ENCODE measurements around the gene CARMIL3.
"Not testable (repeated sequence)": the region's sequence is repeated elsewhere in the genome, so short reads cannot be mapped to it uniquely, and the experiment has no call there.

Gene CARMIL3

DNA sequence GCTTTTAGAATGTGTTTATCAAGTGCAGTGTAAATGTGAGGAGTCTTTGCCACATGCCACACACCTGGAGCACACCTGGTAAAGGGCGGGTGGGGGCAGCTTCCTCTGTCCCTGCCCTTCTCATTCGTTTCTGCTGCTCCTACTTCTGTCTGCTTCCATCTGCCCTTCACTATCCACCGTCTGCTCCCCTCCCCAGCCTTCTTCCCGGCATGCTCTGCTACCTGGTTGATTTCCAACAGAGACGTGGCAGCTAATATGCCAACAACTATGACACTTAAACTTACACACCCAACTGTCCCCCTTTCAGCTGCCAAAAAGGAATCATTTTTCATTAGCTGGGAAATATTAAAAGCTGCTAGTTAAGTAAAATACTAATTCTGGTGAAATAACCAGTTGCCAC, 9.1 kb upstream of the CARMIL3 start:
- DNase-seq: no peak

DNA sequence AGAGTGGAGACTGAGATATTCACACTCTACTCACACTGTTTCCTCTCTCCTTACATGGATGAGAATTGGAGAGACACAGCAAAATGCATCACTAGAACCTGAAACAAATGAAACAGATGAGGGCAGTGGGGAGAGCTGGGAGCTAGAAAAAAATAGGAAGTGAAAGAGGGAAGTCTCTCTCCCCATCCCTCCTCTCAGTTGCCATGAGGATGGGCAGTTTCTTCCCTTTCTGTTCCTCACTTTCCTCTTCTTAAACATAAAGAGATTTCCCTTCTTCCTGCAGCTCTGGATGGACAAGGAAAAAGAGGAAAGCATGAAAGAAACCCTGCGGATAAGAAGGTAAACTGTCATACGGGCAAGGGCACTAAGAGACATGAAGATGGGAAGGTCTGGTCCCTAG, 2.8 kb upstream of the CARMIL3 start:
- not testable (repeated sequence) for DNase-seq

DNA sequence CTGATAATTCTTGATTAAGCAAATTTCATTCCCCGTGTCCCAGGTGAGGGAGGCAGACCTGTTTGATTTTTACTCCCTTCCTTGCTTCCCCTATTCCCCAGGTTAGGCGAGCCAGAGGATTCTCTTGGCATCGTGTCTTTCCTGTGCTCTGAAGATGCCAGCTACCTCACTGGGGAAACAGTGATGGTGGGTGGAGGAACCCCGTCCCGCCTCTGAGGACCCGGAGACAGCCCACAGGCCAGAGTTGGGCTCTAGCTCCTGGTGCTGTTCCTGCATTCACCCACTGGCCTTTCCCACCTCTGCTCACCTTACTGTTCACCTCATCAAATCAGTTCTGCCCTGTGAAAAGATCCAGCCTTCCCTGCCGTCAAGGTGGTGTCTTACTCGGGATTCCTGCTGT, 1.1 kb upstream of the CARMIL3 start:
- DNase-seq: not testable (repeated sequence)

DNA sequence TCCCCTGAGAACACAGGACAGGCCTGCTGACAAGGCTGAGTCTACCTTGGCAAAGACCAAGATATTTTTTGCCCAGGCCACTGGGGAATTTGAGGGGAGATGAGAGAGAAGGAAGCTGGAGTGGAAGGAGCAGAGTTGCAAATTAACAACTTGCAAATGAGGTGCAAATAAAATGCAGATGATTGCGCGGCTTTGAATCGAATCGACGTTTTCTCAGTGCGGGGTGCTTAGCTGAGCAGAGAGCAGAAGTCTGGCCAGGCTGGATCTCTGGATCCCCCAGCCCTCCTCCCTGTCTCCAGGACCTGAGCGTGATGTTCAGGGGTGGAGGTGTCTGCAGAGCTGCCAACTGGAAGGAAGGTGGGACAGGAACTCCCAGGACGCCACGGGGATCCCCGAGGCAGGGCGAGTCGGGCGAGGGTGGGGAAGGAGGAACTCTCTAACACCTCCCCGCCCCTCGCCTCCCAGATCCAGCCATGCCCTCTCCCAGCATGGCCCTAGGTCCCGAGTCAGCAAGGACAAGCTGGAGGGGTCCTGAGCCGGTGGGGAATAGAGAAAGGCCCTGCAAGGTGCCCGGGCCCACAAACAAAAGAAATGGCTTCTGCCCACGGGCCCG, 527 bp upstream of the CARMIL3 start:
- no peak for DNase-seq

DNA sequence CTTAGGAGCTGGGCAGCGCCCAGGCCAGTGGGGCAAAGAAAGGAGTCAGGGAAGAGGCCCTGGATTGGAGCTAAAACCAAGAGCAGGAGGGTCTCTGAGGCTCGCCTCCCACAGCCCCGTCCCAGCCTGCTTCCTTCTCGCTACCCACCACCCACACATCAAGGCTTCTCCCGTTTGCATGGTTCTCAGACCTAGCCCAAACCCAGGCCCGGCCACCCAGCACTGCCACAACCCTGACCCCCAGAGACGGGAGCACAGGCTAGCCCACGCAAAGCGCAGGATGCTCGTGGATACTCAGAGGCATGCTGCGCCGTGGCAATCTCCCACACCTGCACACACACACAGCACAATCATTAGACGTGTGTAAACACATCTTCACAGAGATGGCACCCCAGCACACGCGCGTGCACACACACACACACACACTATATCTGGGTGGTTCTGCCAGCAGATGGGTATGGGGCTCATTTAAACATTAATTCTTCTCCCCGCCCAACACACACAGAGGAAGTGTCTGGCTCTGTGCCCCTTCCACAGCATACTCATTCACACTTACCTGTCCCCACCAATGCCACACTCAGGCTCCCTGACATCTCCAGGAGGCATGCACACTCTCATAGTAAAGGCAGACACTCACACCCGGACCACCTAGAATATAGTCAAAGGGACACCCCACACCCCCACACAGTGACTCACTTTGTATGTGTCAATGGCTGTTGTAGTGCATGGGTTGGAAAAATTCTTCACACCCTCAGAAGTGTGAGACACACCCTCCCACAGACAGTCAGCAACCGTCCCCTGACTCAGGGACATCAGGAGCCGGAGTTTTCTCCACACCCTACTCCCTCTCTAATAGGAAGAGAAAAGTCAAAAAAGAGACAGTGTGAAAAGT, 1.1 kb downstream of the CARMIL3 start:
- DNase-seq: no peak

DNA sequence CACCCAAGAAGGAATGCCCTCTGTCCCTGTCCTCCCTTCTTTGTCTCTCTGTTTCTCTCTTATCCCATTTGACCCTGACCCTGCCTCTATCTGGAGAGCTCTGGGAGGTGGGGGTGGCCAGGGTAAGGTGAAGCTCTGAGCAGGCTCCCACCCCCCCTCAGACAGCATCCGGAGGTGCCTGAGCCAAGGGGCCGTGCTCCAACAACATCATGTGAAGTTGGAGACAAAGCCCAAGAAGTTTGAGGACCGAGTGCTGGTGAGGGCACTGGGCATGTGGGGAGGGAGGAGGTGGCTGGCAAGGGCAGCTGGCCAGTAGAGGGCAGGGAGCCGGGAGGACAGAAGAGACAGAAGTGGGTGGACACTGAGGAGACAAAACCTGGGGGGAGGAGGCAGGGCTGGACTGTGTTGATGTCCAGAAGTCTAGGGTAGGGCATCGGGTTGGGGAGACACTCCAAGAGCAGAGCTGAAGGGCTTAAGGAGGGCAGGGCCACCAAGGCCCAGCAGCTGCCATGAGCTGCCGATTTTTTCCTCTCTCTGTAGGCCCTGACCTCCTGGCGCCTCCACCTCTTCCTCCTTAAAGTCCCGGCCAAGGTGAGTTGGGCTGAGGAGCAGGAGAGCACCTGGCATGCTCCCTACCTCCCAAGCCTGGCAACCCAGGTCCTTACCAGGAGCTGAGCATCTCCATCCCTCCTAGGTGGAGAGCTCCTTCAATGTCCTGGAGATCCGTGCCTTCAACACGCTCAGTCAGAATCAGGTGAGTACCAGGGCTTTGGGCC, 1.9 kb downstream of the CARMIL3 start:
- DNase-seq: no peak

DNA sequence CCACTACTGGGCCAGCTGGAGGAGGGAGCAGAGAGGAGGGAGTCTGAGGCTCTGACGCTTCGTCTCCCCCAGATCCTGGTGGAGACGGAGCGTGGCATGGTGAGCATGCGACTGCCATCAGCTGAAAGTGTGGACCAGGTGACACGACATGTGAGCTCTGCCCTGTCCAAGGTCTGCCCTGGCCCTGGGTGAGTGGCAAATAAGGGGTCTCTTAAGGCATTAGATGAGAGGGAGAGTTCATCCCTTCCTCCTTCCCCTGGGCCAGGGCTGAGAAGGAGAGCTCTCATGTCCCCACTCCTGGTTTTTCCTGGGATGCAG, 2.5 kb downstream of the CARMIL3 start:
- DNase-seq: no peak

DNA sequence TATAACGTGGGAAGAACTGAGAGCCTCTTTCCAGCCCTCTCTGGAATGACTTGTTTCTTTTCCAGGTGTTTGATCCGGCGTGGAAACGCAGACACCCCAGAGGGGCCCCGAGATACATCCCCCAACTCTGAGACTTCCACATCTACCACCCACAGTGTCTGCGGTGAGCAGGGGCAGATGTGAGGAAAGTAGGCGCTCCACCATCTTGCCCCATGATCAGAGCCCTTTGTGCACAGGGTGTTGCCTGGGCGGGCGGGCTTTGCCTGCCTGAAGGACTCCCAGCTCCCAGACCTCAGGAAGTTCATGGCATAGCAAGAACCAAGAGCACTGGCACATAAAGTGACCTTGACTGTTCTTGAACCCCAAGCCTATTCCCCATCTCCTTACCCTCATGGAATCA, 2.8 kb downstream of the CARMIL3 start:
- no peak for DNase-seq

DNA sequence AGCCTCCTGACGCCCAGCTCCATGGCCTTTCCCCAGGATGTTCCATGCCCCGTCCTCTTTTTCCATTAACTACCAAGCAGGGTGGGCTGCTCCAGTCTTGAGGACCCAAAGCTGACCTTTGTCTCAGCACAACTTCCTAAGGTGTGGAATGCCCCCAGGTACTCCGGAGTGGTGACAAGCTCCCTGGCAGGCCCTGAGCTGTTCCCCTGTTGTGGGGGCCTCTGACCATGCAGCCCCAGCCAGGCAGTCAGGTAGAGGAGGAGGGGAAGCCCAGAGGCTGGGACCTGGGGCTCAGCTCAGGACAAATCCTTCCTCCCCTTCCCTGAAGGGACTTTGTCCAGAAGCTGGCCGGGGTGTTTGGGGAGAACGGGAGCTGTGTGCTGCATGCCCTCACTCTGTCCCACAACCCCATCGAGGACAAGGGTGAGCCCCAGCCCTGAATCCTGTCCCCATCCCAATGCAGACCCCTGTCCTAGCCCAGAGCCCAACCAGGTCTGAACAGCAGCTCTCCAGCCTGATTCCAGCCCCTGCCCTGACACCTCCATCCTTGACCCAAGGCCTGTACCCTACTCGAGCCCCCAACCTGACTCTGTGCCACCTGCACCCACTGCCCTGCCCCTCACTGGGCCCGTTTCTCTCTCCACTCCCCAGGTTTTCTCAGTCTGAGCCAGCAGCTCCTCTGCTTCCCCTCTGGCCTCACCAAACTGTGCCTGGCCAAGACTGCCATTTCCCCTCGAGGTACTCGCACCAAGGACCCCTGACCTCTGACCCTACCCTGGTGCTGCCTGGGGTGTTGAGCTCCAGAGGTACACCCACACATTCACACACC, 4.4 kb downstream of the CARMIL3 start:
- DNase-seq: no peak

DNA sequence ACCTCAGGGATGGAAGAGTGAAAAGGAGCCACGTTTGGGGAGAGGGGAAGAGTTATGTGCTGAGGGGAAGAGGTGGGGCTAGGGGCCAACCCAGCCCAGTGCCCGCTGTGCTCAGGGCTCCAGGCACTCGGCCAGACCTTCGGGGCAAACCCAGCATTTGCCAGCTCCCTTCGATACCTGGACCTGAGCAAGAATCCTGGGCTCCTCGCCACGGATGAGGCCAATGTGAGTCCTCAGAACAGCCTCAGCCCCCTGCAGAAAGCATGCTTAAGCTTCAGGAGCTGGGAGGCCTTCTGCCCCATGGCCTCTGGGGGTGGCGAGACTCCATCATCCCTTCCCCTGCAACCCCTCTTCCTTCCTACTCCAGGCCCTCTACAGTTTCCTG, 5.0 kb downstream of the CARMIL3 start:
- DNase-seq: no peak

DNA sequence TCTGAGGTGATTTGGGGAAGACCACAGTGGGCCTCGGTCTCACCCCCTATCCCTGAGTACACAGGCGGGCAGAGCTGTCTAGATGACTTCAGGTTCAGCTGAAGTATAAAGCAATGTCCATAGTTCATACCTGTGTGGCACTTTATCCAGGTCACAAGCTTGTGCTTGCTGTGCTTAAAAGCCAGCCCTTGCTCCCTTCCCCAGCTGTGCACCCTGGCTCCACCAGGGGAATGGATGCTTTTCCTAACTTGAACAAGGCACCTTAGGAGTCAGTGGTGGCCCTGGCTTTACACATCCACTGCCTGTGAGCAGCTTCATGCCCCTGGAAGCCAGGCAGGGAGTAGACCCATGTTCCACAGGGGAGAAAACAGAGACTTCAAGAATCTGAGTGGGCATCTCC, 5.5 kb downstream of the CARMIL3 start:
- DNase-seq: no peak

DNA sequence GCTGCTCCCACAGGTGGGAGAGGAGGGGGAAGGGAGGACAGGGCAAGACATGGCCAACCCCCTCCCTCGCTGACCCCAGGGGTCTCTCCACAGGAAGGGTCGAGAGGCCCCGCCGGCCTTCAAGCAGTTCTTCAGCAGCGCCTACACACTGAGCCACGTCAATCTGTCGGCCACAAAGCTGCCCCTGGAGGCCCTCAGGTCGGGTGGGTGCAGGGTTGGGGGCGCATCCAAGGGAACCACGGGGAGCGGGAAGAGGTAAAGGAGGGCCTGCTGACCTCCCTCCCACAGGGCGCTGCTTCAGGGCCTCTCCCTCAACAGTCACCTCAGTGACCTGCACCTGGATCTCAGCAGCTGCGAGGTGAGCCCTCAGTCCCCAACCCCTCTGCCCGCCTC, 6.1 kb downstream of the CARMIL3 start:
- no peak for DNase-seq

DNA sequence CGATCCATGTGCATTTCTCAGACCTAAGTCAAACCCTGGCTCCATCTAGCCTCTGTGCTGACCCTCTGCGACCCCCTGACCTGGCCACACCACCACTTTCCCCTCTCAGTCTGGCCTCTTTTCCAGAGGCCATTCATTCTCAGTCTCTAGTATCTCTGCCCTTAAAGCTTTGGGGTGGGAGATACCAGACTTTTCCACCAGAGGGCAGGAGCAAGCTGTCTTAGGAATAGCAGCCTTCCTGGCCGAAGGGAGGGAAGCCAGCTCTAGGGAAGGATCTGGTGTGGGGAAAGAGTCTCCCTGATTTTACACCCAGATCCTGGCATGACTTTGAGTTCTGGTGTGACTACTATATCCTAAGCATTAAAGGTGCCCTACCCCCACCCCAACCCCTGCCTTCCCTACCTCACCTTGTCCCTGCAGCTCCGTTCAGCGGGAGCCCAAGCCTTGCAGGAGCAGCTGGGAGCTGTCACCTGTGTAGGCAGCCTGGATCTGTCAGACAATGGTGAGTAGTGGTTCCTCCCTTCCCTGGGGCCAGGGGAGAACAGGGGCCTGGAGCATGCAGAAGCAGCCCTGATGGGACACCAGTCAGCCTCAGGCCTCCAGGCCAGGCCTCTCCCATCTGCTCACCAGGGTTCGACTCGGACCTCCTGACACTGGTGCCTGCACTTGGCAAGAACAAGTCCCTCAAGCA, 6.6 kb downstream of the CARMIL3 start:
- DNase-seq: no peak

DNA sequence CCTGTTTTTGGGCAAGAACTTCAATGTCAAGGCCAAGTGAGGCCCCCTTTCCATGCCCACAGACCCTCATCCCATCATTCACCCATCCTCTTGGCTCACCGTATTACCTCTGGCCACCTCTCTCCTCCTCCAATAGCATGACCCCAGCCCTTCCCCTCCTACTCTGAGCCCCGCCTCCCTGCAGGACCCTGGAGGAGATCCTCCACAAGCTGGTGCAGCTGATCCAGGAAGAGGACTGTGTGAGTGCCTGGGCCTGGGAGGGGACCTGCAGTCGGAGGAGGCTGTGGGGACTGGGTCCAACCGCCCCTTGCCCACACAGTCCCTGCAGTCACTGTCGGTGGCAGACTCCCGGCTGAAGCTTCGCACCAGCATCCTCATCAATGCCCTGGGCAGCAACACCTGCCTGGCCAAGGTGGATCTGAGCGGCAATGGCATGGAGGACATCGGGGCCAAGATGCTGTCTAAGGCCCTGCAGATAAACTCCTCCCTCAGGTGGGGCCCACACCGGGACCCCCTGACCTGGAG, 7.2 kb downstream of the CARMIL3 start:
- no peak for DNase-seq

DNA sequence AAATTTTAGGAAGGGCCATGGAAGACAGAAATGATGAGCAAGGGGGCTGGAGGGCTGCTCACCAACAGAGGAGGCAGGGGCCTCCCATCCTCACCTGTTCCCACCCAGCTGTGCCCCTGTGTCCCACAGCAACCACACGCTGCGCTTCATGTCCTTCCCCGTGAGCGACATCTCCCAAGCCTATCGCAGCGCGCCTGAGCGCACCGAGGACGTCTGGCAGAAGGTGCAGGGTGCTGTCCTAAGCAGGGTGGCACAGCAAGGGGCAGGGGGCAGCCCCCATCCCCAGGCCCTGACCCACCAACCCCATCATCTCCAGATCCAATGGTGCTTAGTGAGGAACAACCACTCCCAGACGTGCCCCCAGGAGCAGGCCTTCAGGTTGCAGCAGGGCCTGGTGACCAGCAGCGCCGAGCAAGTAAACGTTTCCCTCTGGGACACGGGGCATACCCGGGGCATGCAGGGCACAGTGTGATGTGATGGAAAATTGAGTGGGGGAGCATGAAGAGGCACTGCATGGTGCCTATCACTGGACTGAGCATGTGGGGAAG, 8.1 kb downstream of the CARMIL3 start:
- no peak for DNase-seq

DNA sequence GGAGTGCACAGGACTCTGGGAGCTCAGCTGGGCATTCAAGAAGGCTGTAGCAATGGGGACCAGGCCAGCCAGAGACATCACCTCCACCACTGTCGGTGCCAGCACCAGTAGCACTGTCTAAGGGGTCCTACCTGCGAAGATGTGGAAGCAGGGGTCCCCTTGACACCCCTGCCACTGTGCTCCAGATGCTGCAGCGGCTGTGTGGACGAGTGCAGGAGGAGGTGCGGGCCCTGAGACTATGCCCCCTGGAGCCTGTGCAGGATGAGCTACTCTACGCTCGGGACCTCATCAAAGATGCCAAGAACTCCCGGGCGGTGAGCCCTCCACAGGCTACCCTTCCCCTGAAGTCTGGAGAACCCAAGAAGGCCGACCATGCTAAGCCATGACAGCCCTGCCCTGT, 8.6 kb downstream of the CARMIL3 start:
- no peak for DNase-seq

DNA sequence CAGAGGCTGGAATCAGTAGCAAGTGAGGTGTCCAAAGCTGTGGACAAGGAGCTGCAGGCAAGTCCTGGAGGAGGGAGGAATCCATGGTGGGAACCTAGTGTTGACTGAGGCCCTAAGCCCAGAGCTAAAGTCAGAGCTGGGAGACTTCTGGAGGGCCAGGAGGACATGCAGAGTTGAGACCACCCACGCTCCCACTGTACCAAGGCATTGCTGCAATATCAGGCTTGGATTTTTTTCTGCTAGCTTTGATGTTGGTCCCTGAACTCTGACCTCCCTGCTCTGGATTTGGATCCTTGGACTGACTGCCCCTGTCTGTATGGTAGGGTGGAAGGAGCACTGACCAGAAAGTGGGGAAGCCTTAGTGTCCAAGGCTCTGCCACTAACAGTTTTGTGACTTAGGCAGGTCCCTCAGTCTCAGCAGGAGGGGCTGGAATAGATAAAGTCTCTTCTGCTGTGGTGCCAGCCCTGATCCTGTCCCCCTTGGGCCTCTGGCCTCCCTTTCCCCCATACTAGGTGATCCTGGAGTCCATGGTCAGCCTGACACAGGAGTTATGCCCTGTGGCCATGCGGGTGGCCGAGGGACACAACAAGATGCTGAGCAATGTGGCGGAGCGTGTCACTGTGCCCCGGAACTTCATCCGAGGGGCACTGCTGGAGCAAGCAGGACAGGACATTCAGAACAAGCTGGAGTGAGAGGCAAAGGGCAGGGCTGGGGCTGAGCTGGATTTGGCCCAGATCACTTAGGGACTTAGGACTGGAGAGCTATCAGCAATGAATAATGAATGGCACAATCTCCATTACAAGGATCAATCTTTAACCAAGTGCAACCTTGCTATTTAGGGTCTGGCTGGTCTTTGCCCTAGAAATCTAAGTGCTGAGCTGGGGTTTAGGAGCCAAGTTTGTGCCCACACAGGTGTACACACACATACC, 9.4 kb downstream of the CARMIL3 start:
- DNase-seq: no peak

DNA sequence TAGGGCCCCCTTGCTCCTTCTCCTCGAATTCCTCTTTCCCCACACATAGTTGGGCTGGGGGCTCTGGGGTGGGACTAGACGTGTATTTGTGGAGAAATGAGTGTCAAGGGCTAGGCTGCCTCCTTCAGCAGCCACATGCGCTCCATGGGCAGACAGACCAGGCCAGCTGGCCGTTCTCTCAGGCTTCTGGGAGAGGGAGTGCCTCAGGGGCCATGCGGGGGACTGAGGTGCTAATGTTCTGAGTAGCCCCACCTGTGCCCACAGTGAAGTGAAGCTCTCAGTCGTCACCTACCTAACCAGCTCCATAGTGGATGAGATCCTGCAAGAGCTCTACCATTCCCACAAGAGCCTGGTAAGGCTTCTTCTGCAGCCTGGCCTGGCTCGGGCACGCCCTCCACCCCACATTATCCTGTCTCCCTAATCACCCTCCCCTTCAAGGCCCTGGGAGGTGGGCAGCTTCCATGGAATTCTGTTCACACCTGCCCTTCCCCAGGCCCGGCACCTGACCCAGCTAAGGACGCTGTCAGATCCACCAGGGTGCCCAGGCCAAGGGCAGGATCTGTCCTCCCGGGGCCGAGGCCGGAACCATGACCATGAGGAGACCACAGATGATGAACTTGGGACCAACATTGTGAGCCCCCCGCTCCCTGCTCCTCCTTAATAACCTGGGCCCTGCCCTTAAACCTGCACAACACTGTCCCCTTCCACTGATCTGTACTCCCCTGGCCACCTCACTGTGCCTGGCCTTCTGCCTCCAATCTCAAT, 10.6 kb downstream of the CARMIL3 start:
- no peak for DNase-seq

DNA sequence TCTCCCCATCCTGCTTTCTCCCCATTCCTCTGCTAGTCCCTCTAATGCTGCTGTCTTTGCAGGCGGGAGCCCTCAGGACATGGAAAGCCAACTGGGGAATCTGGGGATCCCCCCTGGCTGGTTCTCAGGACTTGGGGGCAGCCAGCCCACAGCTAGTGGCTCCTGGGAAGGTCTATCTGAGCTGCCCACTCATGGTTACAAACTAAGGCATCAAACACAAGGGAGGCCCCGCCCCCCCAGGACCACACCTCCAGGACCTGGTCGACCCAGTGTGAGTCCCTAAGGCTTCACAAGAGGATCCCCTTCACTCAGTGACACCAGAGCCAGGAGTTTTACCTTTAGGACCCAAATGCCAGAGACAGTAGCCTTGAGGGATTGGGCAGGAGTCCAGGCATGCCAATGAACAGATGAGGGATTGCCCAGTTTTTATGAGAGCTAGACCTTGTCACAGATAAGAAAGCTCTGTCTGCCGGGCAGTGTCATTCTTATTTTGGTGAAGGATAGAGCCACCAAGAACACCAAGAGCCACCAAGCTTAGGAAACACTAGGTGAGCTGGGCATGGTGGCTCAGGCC, 11.5 kb downstream of the CARMIL3 start:
- no peak for DNase-seq

Data from activated CD4-positive, CD25-positive, alpha-beta regulatory T cell (primary cell).